Kasumi-1 (cell line): Measurements from ENCODE around the gene SPPL2B.
"Not testable (repeated sequence)": the region's sequence is repeated elsewhere in the genome, so short reads cannot be mapped to it uniquely, and the experiment has no call there.

Experiments used
- DNase-seq, 2 experiments: peaks; one replicate each; lab custom pipeline; 2025; lab: John Stamatoyannopoulos, UW

The SPPL2B gene, protein sequence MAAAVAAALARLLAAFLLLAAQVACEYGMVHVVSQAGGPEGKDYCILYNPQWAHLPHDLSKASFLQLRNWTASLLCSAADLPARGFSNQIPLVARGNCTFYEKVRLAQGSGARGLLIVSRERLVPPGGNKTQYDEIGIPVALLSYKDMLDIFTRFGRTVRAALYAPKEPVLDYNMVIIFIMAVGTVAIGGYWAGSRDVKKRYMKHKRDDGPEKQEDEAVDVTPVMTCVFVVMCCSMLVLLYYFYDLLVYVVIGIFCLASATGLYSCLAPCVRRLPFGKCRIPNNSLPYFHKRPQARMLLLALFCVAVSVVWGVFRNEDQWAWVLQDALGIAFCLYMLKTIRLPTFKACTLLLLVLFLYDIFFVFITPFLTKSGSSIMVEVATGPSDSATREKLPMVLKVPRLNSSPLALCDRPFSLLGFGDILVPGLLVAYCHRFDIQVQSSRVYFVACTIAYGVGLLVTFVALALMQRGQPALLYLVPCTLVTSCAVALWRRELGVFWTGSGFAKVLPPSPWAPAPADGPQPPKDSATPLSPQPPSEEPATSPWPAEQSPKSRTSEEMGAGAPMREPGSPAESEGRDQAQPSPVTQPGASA

GRCh38 chr19:2328401-2329148 is at the start of gene SPPL2B, which contains the start of gene LSM7:
TSS of gene SPPL2B (plus strand) at chr19:2328684. CDS start at chr19:2328710, 26 bp downstream.
TSS of gene LSM7 (minus strand) at chr19:2328586. CDS start at chr19:2328566, 20 bp downstream.
- peak; percentile 69 to 80 for DNase-seq

- DNase-seq, result no peak
Observed at GRCh38 chr19:2280633-2281264, 47.7 kb upstream of the SPPL2B start.

GRCh38 chr19:2281265-2282061 is 47.0 kb upstream of the SPPL2B start:
- not testable (repeated sequence) for DNase-seq

- DNase-seq, result peak; percentile 36 to 53
Observed at GRCh38 chr19:2282062-2282861, 46.2 kb upstream of the SPPL2B start, which contains the start of gene PEAK3. TSS of gene PEAK3 (minus strand) at chr19:2282175. CDS start at chr19:2280931, 1,244 bp downstream.

- no peak for DNase-seq
Observed at GRCh38 chr19:2282862-2283237, 45.6 kb upstream of the SPPL2B start.

GRCh38 chr19:2283835-2284507 is 44.5 kb upstream of the SPPL2B start:
- no peak for DNase-seq

DNA sequence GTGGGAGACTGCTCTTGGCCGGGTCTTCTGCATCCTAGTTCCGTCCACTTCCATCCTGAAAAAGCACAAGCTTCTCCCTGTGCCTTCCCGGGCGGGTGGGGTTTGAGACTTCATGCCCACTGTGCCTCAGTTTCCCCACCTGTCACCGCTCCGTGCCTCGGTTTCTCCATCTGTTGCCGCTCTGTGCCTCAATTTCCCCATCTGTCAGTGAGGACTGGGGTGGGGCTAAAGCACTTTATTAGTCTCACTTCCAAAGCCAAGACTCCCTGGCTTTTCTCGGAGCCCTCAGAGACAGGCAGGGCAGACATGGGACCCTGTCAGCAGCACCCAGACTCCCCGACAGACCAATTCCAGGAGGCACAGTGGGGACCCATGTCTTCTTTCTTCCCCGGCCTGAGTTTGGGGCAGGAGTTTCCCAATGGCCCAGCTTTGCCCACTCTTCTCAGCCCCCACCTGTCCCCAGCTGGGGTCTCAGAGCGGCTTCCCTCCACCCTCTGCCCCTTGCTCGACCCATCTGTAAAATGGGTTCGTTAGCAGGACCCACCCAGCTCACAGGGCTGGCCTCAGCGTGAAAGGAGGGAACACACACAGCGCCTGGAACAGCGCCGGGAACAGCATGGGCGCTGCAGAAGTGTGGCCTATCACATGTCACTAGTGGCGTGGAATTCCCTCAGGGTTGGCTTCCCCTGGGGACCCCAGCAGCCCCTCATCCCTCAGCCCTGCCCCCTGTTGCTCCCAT is 41.9 kb upstream of the SPPL2B start:
- DNase-seq, result no peak

GRCh38 chr19:2287585-2288337 is 40.7 kb upstream of the SPPL2B start:
- DNase-seq, result no peak

- DNase-seq, result peak in 1 of 2 experiments; percentile 76
Observed at GRCh38 chr19:2288338-2288817, 40.1 kb upstream of the SPPL2B start.

DNA sequence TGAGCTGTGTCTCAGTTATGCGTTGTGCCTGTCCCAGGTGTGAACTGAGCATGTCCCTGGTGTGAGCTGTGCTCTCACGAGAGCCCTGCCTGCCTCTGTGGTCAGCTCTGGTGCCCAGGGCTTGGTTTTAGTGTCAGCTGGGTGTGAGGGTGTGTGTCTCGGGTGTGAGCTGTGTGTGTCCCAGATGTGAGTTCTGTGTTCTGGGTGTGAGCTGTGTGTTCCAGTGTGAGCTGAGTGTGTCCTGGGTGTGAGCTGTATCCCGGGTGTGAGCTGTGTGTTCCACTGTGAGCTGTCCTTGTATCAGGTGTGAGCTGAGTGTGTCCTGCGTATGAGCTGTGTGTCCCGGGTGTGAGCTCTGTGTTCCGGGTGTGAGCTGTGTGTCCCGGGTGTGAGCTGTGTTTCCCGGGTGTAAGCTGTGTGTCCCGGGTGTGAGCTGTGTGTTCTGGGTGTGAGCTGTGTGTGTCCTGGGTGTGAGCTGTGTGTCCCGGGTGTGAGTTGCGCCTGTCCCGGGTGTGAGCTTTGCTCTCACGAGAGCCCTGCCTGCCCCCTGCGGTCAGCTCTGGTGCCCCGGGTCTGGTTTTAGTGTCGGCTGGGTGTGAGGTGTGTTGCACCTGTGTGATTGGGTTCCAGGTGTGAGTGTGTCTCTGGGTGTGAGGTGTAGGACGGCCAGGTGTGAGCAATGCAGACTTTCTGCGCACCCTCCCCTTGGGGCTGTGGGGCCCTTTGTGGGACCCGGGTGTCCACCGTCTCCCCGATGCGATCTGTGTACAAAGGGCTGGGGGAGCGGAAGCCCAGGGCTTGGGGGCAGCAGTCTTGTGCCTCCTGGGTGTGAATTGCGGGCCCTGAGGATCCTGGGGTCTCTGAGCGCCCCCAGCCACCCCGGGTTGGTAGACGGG is 39.4 kb upstream of the SPPL2B start:
- DNase-seq, result no peak

- DNase-seq, result peak; percentile 95 to 97
Observed at GRCh38 chr19:2289714-2290435, 38.6 kb upstream of the SPPL2B start.

- no peak for DNase-seq
Observed at GRCh38 chr19:2290441-2291184, 37.9 kb upstream of the SPPL2B start.

DNA sequence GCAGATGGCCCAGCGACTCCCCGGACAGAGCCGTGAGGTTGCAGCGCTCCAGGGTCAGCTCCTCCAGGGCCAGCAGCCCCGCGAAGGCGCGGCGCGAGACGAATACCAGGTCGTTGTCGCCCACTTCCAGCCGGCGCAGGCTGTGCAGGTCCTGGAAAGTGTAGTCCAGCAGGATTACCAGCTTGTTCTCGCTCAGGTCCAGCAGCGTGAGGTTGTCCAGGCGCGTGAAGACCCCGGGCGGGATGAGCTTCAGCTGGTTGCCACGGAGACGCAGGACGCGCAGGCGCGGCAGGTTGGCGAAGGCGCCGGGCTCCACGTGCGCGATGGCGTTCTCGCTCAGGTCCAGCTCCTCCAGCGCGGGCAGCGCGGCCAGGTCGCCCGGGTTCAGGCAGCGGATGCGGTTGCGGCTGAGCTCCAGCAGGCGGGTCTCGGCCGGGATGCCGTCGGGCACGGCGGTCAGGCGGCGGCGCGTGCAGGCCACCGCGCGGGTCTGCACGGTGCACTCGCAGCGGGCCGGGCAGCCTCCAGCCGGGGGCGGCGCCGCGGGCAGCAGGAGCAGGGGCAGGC is 37.2 kb upstream of the SPPL2B start:
- no peak for DNase-seq

DNA sequence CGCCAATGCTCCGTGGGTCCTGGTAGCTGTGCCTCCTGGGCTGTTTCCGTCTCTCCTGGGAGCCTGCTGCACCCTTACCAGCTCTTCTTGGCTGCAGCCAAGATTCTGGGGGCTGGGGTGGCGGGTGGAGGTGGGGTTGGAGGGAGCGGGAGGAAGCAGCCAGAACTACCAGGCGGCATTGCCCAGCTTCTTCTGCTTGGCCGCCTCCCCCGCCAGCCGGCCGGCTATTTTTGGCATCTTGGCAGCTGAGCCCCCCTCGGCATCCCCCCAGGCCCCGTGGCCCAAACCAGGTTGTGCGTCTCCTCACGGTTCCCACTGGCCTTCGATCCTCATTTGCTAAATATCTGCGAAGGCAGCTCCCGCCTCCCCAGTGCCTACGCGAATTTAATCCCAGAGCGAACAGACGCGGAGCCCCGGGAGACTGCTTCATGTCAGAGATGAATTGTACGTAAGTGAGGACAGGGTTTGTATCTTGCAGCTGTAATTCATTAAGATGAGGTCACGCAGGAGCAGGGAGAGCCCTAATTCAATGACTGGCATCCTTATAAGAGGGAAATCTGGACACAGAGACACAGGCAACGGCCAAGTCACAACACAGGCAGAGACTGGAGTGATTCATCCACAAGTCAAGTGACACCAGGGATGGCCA is 33.7 kb upstream of the SPPL2B start:
- no peak for DNase-seq

DNA sequence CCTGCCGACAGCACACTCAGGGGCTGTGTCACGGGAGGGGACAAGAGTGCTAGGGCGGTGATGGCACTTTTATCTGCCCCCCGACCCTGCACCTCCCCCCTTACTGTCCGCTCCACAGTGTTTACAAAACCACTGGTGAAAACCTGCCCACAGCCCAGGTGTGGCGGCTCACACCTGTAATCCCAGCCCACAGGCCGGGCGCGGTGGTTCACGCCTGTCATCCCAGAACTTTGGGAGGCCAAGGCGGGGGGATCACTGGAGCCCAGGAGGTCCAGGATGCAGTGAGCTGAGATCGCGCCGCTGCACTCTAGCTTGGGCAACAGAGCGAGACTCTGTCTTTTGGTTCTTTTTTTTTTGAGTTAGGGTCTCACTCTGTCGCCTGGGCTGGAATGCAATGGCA is 32.3 kb upstream of the SPPL2B start:
- no peak for DNase-seq
